NCI-H128 (cell line): Measurements from ENCODE around the gene MVB12B.

Experiments used
- DNase-seq: peaks from one replicate; lab custom pipeline; 2025; ENCODE audit not compliant: unreplicated experiment; lab: John Stamatoyannopoulos, UW

Gene MVB12B

DNA sequence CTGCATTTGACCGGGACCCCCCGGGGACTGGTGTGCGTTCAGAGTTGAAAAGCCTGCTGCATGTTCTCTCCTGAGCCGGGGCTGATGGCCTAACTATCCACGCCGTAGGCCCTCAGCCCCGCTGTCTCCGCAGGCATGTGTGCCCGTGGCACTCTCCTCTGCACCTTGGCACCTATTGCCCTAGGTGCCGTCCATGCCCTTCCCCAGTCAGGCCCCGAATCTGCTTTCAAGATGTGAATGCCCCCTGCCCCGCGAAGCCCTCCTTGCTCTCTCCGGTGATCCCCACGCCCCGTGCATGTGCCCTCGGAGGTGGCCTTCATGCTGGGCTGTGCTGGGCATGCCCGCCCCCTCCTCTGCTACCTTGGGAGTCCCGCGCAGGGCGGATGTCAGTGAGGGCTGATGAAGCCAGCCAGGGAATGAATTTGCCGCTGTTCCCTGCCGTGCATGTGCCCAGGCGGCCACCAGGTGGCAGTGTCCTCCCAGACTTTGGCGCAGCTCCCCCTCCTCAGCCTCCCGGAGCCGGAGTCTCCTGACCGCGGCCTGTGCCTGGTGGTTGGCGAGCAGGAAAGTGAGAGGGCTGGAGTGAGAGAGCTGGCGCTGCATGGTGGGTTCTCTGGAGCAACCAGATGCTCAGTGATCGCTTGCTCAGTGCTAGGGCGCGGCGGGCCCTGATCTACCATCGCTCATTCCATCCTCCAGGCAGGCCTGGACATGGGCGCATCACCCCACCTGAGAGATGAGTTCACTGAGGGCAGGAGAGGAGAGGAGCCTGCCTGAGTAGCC is 174.2 kb downstream of the MVB12B start:
- peak; percentile 56 for DNase-seq

DNA sequence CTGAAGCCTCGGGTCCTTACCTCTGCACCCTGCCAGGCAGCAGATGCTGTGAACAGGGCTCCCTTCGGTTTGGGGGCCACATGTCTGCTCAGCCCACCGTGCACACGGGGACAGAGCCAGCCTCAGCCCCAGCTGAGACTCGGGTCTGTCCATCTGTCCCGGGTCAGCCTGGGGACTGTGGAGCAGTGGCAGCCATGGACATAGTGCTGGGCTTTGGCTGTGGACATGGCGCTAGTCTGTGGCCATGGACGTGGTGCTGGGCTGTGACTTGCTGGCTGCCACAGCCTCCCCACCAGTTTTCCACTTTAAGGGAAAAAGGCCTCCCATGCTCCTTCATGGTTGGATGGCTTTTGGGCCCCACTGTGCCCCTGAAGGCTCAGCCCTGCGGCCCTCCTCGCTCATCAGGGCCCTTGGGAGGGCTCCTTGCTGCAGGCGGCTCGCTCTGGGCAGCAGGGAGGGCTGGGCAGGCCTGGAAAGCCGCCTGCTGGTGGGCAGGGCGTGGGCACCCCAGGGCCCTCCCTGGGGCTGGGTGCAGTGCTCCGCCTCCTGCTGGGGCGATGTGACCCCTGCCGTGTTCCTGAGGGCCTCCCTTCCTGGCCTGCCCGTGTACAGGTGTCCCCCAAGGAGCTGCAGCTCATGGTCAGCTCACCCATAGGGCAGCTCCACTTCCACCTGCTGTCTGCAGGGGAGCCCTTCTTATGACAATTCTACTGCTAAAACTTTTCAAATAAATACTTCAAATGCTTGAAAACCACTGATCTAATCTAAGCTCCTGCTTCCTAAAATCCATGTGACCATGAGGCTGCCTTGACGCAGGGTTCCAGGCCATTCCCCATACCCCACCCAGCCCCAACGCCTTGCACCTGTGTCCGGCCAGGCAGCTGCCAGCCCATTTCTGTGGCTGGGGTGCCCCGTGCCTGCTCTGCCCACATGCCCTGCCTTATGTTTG is 175.0 kb downstream of the MVB12B start:
- no peak for DNase-seq

DNA sequence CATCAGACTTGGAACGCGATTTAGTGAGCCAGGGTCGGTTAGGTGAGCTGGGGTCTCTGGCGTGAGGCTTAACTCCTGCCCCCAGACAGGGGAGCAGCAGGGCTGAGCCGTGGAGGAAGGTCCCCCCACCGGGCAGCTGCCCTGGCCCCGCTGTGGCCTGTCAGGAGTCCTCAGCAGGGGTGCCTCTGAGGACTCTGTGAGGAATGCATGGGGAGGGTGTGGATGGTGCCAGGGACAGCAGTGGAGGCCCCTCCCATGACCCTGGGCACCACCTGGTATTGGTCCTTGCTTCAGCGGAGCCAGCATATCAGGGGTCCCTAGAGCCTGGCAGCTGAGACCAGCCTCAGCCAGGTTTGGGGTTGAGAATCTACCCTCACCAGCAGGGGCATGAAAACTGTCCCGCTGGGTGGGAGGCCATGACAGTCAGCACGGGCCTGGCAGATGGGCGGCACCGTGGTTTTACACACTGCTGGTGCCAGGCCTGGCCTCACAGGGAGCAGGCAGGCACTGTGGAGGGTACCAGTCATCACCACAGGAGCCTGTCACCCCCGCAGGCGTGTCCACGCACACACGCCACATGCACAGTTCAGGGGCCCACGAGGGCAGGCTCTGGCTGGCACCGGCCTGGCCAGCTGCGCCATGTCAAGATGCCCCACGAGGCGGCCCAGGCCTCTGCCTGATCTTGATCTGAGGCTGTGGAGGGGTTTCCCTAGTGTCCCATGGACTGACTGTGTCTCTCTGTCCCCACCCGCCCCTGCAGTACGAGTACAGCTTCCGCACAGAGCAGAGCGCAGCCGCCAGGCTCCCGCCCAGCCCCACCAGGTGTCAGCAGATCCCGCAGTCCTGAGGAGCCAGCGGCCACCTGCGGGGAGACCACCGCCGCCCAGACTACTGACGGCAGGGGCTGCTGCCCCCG is 176.0 kb downstream of the MVB12B start:
- no peak for DNase-seq

DNA sequence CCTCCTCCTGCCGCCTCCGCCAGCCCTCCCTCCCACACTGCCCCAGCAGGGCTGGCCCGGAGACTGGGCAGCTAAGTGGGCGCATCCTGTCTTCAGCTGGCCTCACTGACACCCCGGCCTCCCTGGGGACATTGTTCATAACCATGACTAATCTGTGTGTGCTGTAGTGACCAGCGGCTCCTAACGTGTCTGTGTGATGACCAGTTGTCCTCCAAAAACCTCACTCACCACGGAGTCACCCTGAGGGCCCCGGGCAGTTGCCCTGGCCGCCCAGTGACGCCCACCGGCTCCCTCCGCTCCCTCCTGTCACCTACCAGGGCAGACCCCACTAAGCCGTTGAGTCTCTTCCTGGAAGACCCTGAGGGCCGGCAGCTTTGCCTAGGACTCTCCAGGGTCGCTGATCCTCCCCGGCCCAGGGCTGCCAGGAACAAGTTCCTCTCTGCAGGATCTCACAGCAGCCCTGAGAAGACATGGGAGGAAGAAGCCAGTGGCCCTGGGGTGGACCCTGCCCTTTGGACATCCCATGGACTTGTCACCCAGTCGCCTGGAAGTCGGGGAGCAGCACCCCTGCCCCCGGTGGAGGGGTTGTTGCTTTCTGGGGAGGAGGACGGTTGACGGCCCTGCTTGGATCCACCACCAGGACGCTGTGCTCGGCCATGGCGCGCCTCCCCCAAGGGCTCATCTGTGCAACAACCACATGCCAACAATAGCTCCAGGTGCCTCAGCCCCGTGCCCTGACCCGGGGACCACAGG is 176.9 kb downstream of the MVB12B start:
- DNase-seq, result no peak

DNA sequence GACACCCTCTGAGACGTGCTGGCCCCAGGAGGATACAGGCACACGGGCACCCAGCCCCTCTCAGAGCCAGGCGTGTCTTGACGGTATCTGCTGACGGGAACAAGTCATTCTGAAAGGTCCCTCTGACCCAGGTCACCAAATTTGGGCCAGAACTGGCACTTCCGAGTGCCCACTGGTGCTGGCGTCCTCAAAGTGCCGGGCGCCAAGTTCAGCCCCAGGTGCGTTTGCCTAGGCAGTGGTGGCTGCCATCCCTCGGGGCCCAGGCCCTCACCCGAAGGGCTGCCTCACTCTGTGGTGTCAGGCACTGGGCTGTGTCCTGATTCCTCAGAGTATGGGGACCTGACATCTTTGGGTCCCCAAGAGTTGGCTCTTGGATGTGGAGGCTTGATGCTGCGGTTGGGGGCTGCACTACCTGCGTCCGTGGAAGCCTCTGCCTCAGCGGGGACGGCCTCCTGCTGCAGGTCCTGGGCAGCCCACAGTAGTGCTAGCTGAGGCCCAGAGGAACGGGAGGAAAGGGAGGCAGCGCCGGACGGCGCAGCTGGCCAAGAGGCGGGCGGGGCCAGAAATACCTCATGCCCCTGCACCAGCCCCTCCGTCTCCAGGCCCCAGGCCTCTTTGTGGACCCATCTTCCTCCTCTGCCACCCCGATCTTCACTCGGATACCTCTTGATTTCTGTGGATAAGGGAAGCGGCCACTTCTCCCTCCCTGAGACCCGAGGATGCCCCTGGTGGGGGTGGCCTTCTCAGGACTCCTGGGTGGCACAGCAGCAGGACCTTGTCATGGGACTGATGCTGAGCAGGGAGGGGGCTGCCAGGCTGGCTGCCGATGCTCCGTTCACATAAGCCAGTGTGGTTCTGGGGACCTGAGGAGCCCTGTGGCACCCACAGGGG is 177.7 kb downstream of the MVB12B start:
- no peak for DNase-seq

DNA sequence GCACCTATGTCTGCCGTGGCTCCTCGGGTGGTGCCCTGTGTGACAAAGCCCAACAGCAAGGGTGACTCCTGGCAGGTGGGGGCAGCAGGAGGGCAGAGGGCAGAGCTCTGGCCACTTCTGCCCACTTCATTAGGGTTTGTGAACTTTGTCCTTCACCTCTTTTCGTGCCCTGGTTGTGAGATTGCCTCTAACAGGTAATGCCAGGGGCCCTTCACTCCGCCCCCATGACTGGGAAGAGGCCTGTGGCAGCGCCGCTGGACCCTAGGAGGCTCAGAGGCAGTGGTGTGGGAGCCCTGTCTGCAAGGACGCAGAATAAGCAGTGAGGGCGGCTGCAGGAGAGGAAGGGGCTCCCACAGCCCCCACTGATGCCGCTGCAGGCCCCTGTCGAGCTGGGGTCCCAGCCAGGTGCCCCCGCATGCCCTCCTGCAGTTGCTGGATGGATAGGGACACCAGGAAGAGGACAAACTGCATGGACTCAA is 178.4 kb downstream of the MVB12B start:
- no peak for DNase-seq

DNA sequence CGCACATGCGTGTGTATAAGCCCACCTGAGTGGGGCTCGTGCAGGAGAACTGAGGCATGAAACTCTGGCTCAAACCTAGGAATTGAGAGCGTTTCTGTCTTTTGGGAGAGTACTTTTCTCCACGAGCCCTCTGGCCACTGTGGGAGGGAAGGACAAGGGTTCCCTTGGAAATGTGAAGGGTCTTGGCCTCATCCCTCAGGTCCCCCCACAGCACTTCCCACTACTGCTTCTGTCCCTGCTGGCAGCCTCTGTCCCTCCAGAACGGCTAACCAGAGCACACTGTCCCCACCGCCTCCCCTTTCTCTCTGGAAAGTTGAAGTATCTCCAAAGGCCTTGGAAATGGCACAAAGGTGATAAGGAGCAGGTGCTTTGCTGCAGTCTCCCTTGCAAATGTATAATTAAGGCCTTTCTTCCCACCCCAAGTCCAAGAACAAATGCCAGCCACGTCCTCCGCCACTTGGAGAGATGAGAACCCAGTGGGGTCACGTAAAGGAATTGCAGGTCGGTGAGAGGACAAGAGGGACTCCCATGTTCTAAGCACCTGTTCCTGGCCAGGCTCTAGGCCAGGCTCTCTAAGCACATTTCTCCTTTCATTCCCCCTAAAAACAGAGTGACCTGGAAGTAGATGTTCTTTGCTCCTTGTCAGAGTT is 179.2 kb downstream of the MVB12B start:
- no peak for DNase-seq

DNA sequence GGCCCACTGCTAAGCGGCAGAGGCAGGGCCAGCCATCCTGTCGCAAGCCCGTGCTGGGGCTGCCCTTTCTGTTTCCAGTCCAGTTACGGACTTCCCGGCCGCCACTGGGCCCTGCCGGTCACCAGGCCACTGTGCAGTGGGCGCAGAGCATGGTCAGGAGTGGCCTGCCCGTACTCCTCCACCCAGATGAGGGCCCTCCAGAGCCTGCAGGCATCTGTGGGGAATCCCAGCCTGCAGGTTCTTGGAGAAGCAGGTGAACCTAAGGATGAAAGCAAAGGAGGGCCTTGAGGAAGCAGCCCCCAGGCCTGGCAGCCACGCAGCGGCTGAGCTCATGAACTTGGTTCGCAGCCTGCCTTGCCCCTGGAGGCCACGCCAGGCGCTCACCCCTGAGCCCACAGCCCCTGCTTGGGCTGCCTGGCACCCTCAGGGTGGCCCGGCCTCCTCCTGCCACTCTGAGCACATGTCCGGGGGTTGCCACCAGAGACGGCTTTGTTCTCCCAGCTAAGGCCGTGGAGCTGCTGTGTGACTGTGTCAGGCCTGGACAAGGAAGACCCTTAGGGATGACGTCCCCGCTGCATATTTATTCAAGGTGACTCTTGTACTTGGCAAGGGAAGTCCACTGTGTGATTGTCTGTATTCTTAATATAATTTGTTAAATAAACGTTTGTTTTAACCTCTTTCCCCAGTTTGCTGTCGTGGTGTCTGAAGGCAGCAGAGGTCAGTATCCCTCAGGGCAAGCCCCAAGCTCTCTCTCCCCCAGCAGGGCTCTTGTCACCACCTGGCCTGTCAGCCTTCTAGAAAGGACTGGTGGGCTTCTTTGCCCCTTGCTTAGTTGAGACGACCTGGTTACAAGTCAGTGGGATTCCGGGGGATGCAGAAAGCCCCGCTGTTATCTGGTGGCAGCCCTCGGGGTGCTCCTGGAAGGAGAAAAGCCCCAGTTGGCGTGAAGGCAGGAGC is 180.0 kb downstream of the MVB12B start:
- DNase-seq, result no peak

DNA sequence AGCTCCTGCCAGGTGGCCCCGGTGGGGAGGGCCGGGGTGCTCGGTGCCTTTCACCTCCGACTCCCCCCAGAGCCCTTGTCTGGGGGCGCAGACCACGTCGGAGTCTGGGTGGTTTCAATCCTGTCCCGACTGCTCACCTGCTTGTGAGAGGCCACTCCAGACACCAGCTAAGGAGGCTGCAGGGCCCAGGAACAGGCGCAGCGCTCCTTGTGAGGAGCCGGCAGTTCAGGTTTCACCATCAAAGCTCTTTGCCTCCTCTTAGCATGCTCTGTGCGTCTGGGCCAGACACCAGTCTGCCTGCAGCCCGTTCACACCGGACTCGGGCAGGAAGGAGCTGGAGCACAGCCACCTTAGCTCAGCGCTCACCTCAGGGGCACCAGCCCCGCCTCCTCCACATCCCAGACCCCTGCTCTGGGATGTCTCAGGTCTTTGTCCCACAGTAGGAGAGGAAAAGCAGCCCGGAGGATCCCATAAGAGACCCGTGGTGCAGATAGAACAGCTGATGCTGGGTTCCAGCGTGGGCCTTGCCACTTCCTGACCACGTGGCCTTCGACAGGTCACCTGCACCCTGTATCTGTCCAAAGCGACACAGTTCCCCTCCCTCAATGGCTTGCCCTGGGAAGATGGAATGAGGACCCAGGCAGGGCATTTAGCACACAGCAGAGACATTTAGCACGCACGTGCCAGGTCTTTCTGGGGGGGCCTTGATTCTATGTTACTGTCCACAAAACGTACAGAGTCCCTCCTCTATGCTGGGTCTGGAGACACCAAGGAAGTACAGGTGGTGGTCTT is 180.9 kb downstream of the MVB12B start:
- no peak for DNase-seq

DNA sequence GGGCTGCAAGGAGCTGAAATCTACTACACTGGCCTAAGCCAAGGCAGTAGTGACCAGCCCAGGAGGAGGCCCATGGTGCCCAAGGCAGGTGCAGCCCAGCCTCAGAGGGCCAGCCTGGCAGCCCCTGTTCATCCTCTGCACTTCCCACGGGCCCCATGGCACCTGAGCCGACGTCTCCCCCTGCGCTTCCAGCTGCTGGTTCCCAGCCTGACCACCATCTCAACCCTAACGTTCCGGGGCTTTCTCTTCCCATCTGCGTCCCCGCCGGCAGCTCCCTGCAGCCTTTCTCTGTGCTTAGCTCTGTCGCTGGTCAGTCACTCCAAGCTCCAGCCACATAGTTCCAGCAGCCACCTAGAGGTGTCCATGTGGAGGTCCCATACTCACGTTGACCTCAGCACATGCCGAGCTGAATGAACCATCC is 181.6 kb downstream of the MVB12B start:
- DNase-seq, result no peak

DNA sequence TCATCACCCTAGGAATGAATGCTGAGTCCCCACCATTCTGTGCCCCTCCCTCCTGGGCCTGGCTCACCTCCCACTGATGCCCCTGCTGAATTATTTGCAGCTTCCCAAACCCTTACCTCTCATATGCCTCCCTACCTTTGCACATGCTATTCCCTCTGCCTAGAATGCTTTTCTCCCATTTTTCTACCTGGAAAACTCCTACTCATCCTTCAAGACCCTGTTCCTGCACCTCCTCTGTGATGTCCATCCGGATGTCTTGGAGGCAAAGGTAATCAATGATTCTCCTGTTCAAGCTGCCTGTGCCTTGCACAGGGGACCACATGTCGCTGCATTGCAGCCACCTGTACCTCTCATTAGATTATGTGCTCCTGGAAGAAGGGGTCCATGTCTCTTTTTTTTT is 182.3 kb downstream of the MVB12B start:
- no peak for DNase-seq

DNA sequence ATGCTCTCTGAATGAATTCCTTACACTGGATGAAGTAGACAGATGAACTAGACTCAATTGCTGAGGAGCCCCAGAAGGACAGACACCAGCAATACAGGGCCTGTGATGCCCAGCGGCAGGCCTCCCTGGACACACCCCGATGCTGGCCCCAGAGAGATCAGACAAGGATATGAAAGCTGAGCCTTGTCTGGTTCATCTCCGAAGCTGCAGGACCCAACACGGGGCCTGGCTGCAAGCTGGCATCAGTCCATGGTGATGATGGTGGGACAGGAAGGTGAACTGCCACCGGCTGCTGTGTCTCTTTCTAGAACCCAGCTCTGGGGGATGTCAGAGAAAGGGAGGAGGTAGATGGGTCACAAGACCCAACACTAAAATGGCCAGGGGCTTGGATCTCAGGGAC is 183.1 kb downstream of the MVB12B start:
- DNase-seq, result no peak

DNA sequence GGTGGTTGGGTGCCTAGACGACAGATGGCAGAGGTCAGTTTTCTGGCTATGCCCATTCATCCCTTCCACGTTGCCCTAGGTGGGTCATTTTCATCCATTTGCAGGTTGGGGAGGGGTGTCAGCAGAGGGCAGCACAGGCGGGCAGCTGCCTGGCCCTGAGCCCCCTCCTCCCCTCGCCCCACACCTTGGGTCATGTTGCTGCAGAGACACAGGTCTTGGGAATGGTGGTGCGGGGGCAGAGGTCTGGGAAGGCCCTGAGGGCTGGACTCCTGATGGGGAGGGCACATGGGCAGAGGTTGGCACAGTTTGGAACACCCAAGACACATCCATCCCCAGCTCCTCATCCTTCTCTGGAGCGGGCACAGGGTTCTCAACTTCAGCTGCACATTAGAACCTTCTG is 183.9 kb downstream of the MVB12B start:
- no peak for DNase-seq

DNA sequence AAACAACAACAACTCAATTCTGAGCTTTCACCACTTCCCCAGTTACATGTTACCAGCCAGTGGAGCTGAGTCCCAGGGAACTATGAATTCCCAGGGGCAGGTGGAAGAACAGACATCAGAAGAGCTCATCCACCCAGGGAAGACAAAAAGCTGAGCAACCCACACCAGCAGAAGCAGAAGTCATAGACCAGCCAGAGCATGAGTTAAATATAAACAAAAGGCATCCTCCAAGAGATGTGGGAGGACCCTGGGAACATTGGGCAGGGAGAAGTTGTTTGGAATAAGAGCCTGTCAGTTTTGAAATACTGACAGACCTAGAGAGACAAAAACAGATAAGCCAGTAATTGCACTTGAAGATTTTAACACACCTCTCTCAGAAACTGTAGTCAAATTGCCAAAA is 184.8 kb downstream of the MVB12B start:
- no peak for DNase-seq

DNA sequence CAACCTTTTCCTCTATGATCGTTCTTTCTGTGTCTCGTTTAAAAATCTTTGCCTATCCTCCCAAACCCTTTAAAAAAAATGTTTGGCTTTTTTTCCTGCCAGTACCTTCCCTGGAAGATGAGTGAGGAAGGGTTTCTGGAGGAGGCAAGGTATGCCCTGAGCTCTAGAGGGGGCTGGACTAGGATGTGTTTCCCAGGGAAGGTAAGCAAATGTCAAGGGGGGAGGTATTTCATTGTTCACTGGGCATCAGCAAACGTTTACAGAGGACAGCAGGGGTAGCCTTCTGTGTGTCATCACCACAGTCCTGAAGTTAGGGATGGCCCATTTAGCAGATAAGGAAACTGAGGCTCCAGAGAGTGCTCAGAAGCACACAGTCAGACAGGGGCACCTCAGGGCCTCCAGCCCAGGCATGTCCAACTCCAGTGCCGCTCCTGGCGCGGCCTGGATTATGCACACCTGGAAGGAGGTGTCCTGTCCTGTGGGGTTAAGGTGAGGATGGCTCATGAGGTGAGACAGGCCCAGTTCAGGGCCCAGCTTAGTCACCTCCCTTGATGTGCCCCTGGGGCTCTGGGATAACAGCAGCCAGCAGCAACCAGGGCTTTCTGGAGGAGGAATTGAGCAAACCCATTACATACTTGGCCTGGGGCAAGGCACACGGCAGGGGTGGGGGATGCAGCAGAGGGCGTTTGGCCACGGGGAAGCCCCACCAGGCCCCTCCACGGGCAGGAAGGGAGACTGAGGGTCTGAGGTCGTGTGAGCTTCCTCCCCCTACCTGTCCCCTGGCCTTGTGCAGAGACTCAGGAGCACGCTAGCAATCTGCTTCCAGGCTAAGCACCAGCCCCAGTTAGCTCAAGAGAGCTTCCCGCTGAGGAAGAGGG is 186.8 kb downstream of the MVB12B start:
- DNase-seq, result no peak
